OCI-LY1 (cell line): ENCODE measurements around the gene HEBP1.

Experiments
- H2AFZ ChIP-seq: fragments of 200-600 bp; sonication (generic), shearing (Covaris generic); 2 replicates; pipeline ENCODE4 v1.6.0; 2014; ENCODE audit warnings: antibody characterized with exemption, mild to moderate bottlenecking, low read length
- H3F3A ChIP-seq: fragments of 200-600 bp; sonication (generic), shearing (Covaris generic); 2 replicates; pipeline ENCODE4 v1.6.0; 2014; ENCODE audit warnings: mild to moderate bottlenecking, antibody characterized with exemption, low read length, moderate library complexity; ENCODE audit not compliant: insufficient read depth
- H3K27ac ChIP-seq: fragments of 200-600 bp; sonication (generic); 2 replicates; pipeline ENCODE4 v1.5.1; 2014; ENCODE audit warnings: low read length, mixed run types, mild to moderate bottlenecking, low read depth; ENCODE audit not compliant: poor library complexity, severe bottlenecking
- H3K27me3 ChIP-seq: fragments of 200-600 bp; sonication (generic); 2 replicates; pipeline ENCODE4 v1.6.0; 2014; ENCODE audit warnings: antibody characterized with exemption, mild to moderate bottlenecking, low read length, moderate library complexity; ENCODE audit not compliant: insufficient read depth
- H3K36me3 ChIP-seq: fragments of 200-600 bp; sonication (generic); 2 replicates; pipeline ENCODE4 v1.6.1; 2014; ENCODE audit warnings: mild to moderate bottlenecking, antibody characterized with exemption, low read length, moderate library complexity, mixed read lengths; ENCODE audit not compliant: insufficient read depth
- H3K4me1 ChIP-seq: fragments of 200-600 bp; sonication (generic); 2 replicates; pipeline ENCODE4 v1.5.1; 2014; ENCODE audit warnings: mild to moderate bottlenecking, low read length, moderate library complexity; ENCODE audit not compliant: insufficient read depth, severe bottlenecking
- H3K4me2 ChIP-seq: fragments of 200-600 bp; sonication (generic), shearing (Covaris generic); 2 replicates; pipeline ENCODE4 v1.6.1; 2014; ENCODE audit warnings: low read length
- H3K4me3 ChIP-seq: fragments of 200-600 bp; sonication (generic); 2 replicates; pipeline ENCODE4 v1.5.1; 2014; ENCODE audit warnings: low read length, low read depth, mild to moderate bottlenecking, mixed read lengths; ENCODE audit not compliant: poor library complexity, severe bottlenecking
- H3K79me2 ChIP-seq: fragments of 200-600 bp; shearing (Covaris generic); 2 replicates; pipeline ENCODE4 v1.6.1; 2016; ENCODE audit warnings: mixed run types, low read length, mixed read lengths; ENCODE audit not compliant: insufficient read depth
- H3K9ac ChIP-seq: fragments of 200-600 bp; sonication (generic), shearing (Covaris generic); 2 replicates; pipeline ENCODE4 v1.6.1; 2014; ENCODE audit warnings: mild to moderate bottlenecking, low read length, mixed read lengths
- H3K9me2 ChIP-seq: fragments of 200-600 bp; sonication (generic), shearing (Covaris generic); 2 replicates; pipeline ENCODE4 v1.6.1; 2014; ENCODE audit warnings: low read depth, mild to moderate bottlenecking, low read length, mixed read lengths
- H3K9me3 ChIP-seq: fragments of 200-600 bp; shearing (Covaris generic); 2 replicates; pipeline ENCODE4 v1.6.1; 2014; ENCODE audit warnings: low read length, mixed read lengths
- H4K20me1 ChIP-seq: fragments of 200-600 bp; sonication (generic), shearing (Covaris generic); 2 replicates; pipeline ENCODE4 v1.6.0; 2016; ENCODE audit warnings: mild to moderate bottlenecking, low read length; ENCODE audit not compliant: insufficient read depth
- EZH2 ChIP-seq: fragments of 200-600 bp; sonication (generic), shearing (Covaris generic); IDR thresholded peaks from 2 replicates; pipeline ENCODE4 v1.8.0; 2017; ENCODE audit warnings: borderline replicate concordance, mixed run types, mild to moderate bottlenecking, antibody characterized with exemption, low read length, moderate library complexity, mixed read lengths
- TF ChIP-seq, protein P1 (sequence below): fragments of 200-600 bp; sonication (generic), shearing (Covaris generic); IDR thresholded peaks from 2 replicates; pipeline ENCODE4 v1.5.1; 2017; ENCODE audit warnings: mild to moderate bottlenecking, antibody characterized with exemption, low read length, moderate library complexity, mixed read lengths

HEBP1 gene

DNA sequence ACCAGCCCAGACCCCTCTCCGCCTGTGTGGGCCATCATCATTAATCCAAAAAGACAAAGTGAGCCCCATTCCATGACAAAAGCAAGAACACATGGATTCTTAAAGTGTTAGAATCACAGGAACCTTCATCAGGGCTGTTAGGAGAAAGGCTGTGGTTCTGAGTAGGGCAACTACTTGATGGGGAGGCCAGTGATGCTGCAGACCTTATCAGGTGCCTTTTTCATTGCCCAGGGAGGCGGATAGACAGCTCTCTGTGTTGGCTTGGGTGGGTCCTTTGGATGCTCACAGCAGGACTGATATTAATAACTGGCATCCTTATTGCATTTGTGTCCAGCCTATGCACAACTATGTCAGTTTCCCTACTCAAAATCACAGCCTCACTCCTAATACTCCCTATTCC is 2.3 kb downstream of the HEBP1 start:
- H3K9me2 ChIP-seq, result no peaks in the 10 kb centered on the region
- no peaks in the 10 kb centered on the region for H3F3A ChIP-seq
- no peak overlapping the region for H2AFZ ChIP-seq
- H3K4me1 ChIP-seq, result peaks cover 15% of the 10 kb centered on the region
- H3K27me3 ChIP-seq, result peaks cover 7% of the 10 kb centered on the region; the same call in 1 of the 2 replicates
- H3K79me2 ChIP-seq, result no peaks in the 10 kb centered on the region
- no peak overlapping the region for H3K4me2 ChIP-seq
- TF ChIP-seq EZH2, result no peak
- TF ChIP-seq, protein P1, sequence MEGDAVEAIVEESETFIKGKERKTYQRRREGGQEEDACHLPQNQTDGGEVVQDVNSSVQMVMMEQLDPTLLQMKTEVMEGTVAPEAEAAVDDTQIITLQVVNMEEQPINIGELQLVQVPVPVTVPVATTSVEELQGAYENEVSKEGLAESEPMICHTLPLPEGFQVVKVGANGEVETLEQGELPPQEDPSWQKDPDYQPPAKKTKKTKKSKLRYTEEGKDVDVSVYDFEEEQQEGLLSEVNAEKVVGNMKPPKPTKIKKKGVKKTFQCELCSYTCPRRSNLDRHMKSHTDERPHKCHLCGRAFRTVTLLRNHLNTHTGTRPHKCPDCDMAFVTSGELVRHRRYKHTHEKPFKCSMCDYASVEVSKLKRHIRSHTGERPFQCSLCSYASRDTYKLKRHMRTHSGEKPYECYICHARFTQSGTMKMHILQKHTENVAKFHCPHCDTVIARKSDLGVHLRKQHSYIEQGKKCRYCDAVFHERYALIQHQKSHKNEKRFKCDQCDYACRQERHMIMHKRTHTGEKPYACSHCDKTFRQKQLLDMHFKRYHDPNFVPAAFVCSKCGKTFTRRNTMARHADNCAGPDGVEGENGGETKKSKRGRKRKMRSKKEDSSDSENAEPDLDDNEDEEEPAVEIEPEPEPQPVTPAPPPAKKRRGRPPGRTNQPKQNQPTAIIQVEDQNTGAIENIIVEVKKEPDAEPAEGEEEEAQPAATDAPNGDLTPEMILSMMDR, result no peak
- H3K9me3 ChIP-seq, result no peaks in the 10 kb centered on the region
- no peak overlapping the region for H3K27ac ChIP-seq
- no peaks in the 10 kb centered on the region for H4K20me1 ChIP-seq
- H3K4me3 ChIP-seq, result no peak overlapping the region
- H3K9ac ChIP-seq, result no peak overlapping the region
- no peaks in the 10 kb centered on the region for H3K36me3 ChIP-seq

DNA sequence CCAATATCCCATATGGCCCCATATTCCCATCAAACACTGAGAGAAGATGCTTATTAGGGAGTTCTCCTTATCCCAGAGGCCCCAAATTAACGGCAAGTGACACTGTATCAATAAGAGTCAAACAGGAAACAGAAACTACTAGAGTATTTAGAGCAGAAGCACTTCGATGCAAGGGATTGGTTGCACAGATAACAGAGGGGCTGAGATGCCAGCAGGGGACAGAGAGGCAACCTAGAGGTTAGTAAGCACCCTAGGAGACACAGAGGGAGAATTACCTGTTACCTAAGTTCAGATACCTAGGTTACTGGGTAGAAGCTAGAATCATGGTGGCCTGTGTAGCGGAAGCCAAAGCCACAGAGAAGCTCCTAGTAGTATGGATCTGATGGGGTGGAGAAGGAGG is 2.9 kb downstream of the HEBP1 start:
- Histone ChIP-seq H3F3A (no peaks in the 10 kb centered on the region), H3K4me3 (no peak overlapping the region), H3K79me2 (no peaks in the 10 kb centered on the region), H2AFZ (no peak overlapping the region), H3K9ac (no peak overlapping the region), H3K9me3 (no peaks in the 10 kb centered on the region), H4K20me1 (no peaks in the 10 kb centered on the region), H3K4me2 (no peak overlapping the region), H3K36me3 (no peaks in the 10 kb centered on the region), H3K9me2 (no peaks in the 10 kb centered on the region), H3K27me3 (peaks cover 7% of the 10 kb centered on the region; the same call in 1 of the 2 replicates), H3K4me1 (peaks cover 15% of the 10 kb centered on the region), H3K27ac (no peak overlapping the region)
- TF ChIP-seq, protein P1, result no peak
- no peak for TF ChIP-seq EZH2

DNA sequence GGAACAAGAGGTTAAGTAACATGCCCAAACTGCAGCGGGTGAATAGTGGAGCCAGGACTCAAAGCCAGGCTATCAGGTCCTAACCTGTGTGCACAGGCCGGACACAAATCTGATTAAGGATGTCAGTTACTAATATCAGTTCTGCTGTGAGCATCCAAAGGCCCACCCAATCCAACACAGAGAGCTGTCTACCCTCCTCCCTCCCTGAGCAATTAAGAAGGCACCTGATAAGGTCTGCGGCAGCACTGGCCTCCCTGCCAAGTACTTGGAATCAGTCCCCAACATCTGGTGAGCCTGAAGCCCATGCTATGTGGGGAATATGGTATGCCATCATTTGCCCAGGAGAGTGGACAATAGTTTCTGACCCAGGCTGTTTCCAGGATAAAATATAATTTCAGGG is 3.9 kb downstream of the HEBP1 start:
- Histone ChIP-seq H3K79me2 (no peaks in the 10 kb centered on the region), H3F3A (no peaks in the 10 kb centered on the region), H3K4me1 (peaks cover 15% of the 10 kb centered on the region), H3K27me3 (peaks cover 7% of the 10 kb centered on the region; the same call in 1 of the 2 replicates), H3K4me2 (no peak overlapping the region), H3K4me3 (no peak overlapping the region), H3K27ac (no peak overlapping the region), H3K9me3 (no peaks in the 10 kb centered on the region), H3K36me3 (no peaks in the 10 kb centered on the region), H3K9me2 (no peaks in the 10 kb centered on the region), H4K20me1 (no peaks in the 10 kb centered on the region), H2AFZ (no peak overlapping the region), H3K9ac (no peak overlapping the region)
- no peak for TF ChIP-seq EZH2
- TF ChIP-seq, protein P1, result no peak
